Caco-2 (cell line): ENCODE results near the gene NKD2. TPM values are rescaled to one million over a fixed set of nuclear protein-coding genes. Genes with fewer than 3 reads are reported as not detected.

Source experiments
- BruUV-seq: library from RNA; stranded (reverse); fragments of 400-500 nt; replicated peaks from 2 replicates; lab custom pipeline; 2021; lab: Mats Ljungman, UMichigan
- CTCF ChIA-PET: fragments of 300-600 bp; sonication (Branson Sonifier 250); formaldehyde crosslinking; loops from one replicate; lab custom pipeline; 2022; ENCODE audit warnings: antibody characterized with exemption; lab: Charles Lee
- POLR2A ChIA-PET: fragments of 300-600 bp; sonication (Branson Sonifier 250); formaldehyde crosslinking; loops from one replicate; lab custom pipeline; 2022; ENCODE audit warnings: antibody characterized with exemption; lab: Charles Lee
- DNase-seq, 2 experiments: peaks; one replicate each; pipeline versions ENCODE4 v3.0.0 to v3.0.0-alpha.2; 2020 to 2022
- H3K27me3 ChIP-seq: replicated peaks from 2 replicates; pipeline ENCODE4 v1.6.0; 2011; ENCODE audit warnings: low read length; ENCODE audit not compliant: control insufficient read depth, insufficient read depth
- H3K36me3 ChIP-seq: 2 replicates; pipeline ENCODE4 v1.5.1; 2011; ENCODE audit warnings: low read length; ENCODE audit not compliant: control insufficient read depth, insufficient read depth
- H3K4me1 ChIP-seq: fragments of 250-450 bp; sonication (Bioruptor Pico); 2 replicates; pipeline ENCODE4 v1.5.1; 2020; ENCODE audit warnings: mild to moderate bottlenecking
- H3K4me3 ChIP-seq: 2 replicates; pipeline ENCODE4 v1.5.1; 2011; ENCODE audit warnings: low read depth, mild to moderate bottlenecking, control low read depth, low read length
- H3K9me3 ChIP-seq: fragments of 250-450 bp; sonication (Bioruptor Pico); 2 replicates; pipeline ENCODE4 v1.5.1; 2020; ENCODE audit warnings: mild to moderate bottlenecking, moderate library complexity
- H3K27ac Mint-ChIP-seq: one replicate; pipeline ENCODE4 v1.8.0; 2022; ENCODE audit warnings: mixed read lengths; ENCODE audit not compliant: unreplicated experiment
- H3K27me3 Mint-ChIP-seq: one replicate; pipeline ENCODE4 v1.8.0; 2022; ENCODE audit warnings: mixed read lengths; ENCODE audit not compliant: insufficient read depth, unreplicated experiment
- H3K36me3 Mint-ChIP-seq: one replicate; pipeline ENCODE4 v1.8.0; 2022; ENCODE audit warnings: mild to moderate bottlenecking, mixed read lengths; ENCODE audit not compliant: insufficient read depth, unreplicated experiment
- H3K4me1 Mint-ChIP-seq: one replicate; pipeline ENCODE4 v1.8.0; 2022; ENCODE audit warnings: low read depth, mixed read lengths; ENCODE audit not compliant: unreplicated experiment
- H3K4me3 Mint-ChIP-seq: one replicate; pipeline ENCODE4 v1.8.0; 2022; ENCODE audit warnings: mild to moderate bottlenecking, moderate library complexity, mixed read lengths; ENCODE audit not compliant: unreplicated experiment
- H3K9me3 Mint-ChIP-seq: one replicate; pipeline ENCODE4 v1.8.0; 2022; ENCODE audit warnings: mixed read lengths; ENCODE audit not compliant: unreplicated experiment
- CTCF ChIP-seq, 2 experiments: fragments of 200-600 bp in 1 of 2; IDR thresholded peaks; 1 replicate in 1 of 2; 2 replicates in 1 of 2; pipeline versions ENCODE4 v1.5.1 to v1.8.0; 2011 to 2022; ENCODE audit warnings: antibody characterized with exemption in 1 of 2, control low read depth in 1 of 2, inconsistent platforms in 1 of 2, low read depth in 1 of 2, low read length in 1 of 2, mild to moderate bottlenecking in 1 of 2, moderate library complexity in 1 of 2; ENCODE audit not compliant: insufficient read depth in 1 of 2, severe bottlenecking in 1 of 2, unreplicated experiment in 1 of 2
- intact Hi-C: fragments of 100-400 bp; cut with micrococcal nuclease; formaldehyde crosslinking; loops from one replicate; pipeline ENCODE4 v1.10.0; 2022; ENCODE audit not compliant: unreplicated experiment
- total RNA-seq: library from RNA; stranded (reverse); gene quantifications from 2 replicates; pipeline ENCODE4 v1.2.3, GENCODE V29; 2022

Gene NKD2
- total RNA-seq, 1 experiment from 2014 or later: 17.7 TPM

GRCh38 chr5:1053391-1054017 is 44.9 kb downstream of the NKD2 start:
- H3K27ac Mint-ChIP-seq: no peak overlapping the region
- no peaks in the 10 kb centered on the region for H3K27me3 ChIP-seq
- no TSS peak for BruUV-seq
- intact Hi-C loops: no loop called here
- CTCF ChIA-PET: interaction anchor here (0.8 kb wide), 1 partner anchor 88 kb away, joined by 4 read pairs; no protein-coding TSS in a partner anchor
- H3K9me3 Mint-ChIP-seq: no peaks in the 10 kb centered on the region
- no peaks in the 10 kb centered on the region for H3K4me1 Mint-ChIP-seq
- H3K27me3 Mint-ChIP-seq: no peaks in the 10 kb centered on the region
- H3K4me3 Mint-ChIP-seq: no peak overlapping the region
- no peak overlapping the region for H3K4me3 ChIP-seq
- no peaks in the 10 kb centered on the region; the same call in 1 of the 2 replicates for H3K36me3 ChIP-seq
- H3K9me3 ChIP-seq: no peaks in the 10 kb centered on the region
- no peak for TF ChIP-seq CTCF (IDR thresholded peaks at IDR 0.05; ENCODE audit: insufficient read depth in 1 of 2, low read depth in 1 of 2, low read length in 1 of 2, severe bottlenecking in 1 of 2, unreplicated experiment in 1 of 2)
- H3K4me1 ChIP-seq: no peaks in the 10 kb centered on the region
- peaks cover 11% of the 10 kb centered on the region for H3K36me3 Mint-ChIP-seq
- POLR2A ChIA-PET: no interaction called here
- DNase-seq: no peak

- no peak for TF ChIP-seq CTCF (IDR thresholded peaks at IDR 0.05; ENCODE audit: insufficient read depth in 1 of 2, low read depth in 1 of 2, low read length in 1 of 2, severe bottlenecking in 1 of 2, unreplicated experiment in 1 of 2)
- Histone ChIP-seq H3K9me3 (no peaks in the 10 kb centered on the region), H3K36me3 (no peaks in the 10 kb centered on the region; the same call in 1 of the 2 replicates), H3K4me3 (no peak overlapping the region), H3K27me3 (no peaks in the 10 kb centered on the region), H3K4me1 (no peaks in the 10 kb centered on the region)
- Mint-ChIP-seq H3K9me3 (no peaks in the 10 kb centered on the region), H3K4me1 (no peaks in the 10 kb centered on the region), H3K27ac (no peak overlapping the region), H3K27me3 (no peaks in the 10 kb centered on the region), H3K36me3 (peaks cover 11% of the 10 kb centered on the region), H3K4me3 (no peak overlapping the region)
- POLR2A ChIA-PET: no interaction called here
- CTCF ChIA-PET: interaction anchor here (0.8 kb wide), 1 partner anchor 87 kb away, joined by 4 read pairs; no protein-coding TSS in a partner anchor
- no peak for DNase-seq
- intact Hi-C loops: no loop called here
- BruUV-seq: no TSS peak
Observed at GRCh38 chr5:1054018-1054798, 45.6 kb downstream of the NKD2 start.

GRCh38 chr5:1054799-1055775 is 46.5 kb downstream of the NKD2 start:
- H3K9me3 Mint-ChIP-seq: no peaks in the 10 kb centered on the region
- Histone ChIP-seq H3K9me3 (no peaks in the 10 kb centered on the region), H3K36me3 (peaks cover under 1% of the 10 kb centered on the region; the same call in 1 of the 2 replicates), H3K27me3 (no peaks in the 10 kb centered on the region), H3K4me1 (no peaks in the 10 kb centered on the region), H3K4me3 (no peak overlapping the region)
- no TSS peak for BruUV-seq
- no peak for DNase-seq
- no peaks in the 10 kb centered on the region for H3K4me1 Mint-ChIP-seq
- no peak overlapping the region for H3K27ac Mint-ChIP-seq
- ChIA-PET CTCF (no interaction called here), POLR2A (no interaction called here)
- no peaks in the 10 kb centered on the region for H3K27me3 Mint-ChIP-seq
- TF ChIP-seq CTCF (IDR thresholded peaks at IDR 0.05; ENCODE audit: insufficient read depth in 1 of 2, low read depth in 1 of 2, low read length in 1 of 2, severe bottlenecking in 1 of 2, unreplicated experiment in 1 of 2): no peak
- peaks cover 11% of the 10 kb centered on the region for H3K36me3 Mint-ChIP-seq
- H3K4me3 Mint-ChIP-seq: no peak overlapping the region
- intact Hi-C loops: no loop called here
